Stomach (tissue), 9 donors: Measurements from ENCODE around the gene ACVR1. TPM values are rescaled to one million over a fixed set of nuclear protein-coding genes. Genes with fewer than 3 reads are reported as not detected.
A peak's percentile ranks its signal among the peaks of the same experiment; 100 is the strongest.

Experiments
- DNase-seq, 2 donors: peaks; one replicate each; pipeline versions ENCODE4 v3.0.0 to v3.0.0-alpha.2; 2013 to 2019
- H3K27ac ChIP-seq, 5 donors: fragments of 200-600 bp in 4 of 5; sonication (generic) in 4 of 5; one replicate each; pipeline ENCODE4 v1.5.1; 2013 to 2019; ENCODE audit warnings: mild to moderate bottlenecking in 1 of 5, moderate library complexity in 1 of 5
- H3K27me3 ChIP-seq, 3 donors: fragments of 200-600 bp; sonication (generic); one replicate each; pipeline ENCODE4 v1.5.1; 2017 to 2019; ENCODE audit warnings: mixed run types in 1 of 3
- H3K36me3 ChIP-seq, 4 donors: fragments of 200-600 bp; sonication (generic); 1 replicate in 3 of 4; 2 replicates in 1 of 4; pipeline ENCODE4 v1.5.1; 2016 to 2019
- H3K4me1 ChIP-seq, 4 donors: fragments of 200-600 bp; sonication (generic); one replicate each; pipeline ENCODE4 v1.5.1; 2016 to 2019
- H3K4me3 ChIP-seq, 4 donors: fragments of 200-600 bp; sonication (generic) in 3 of 4; one replicate each; pipeline ENCODE4 v1.5.1; 2016 to 2019; ENCODE audit warnings: mild to moderate bottlenecking in 1 of 4
- H3K9me3 ChIP-seq, 4 donors: fragments of 200-600 bp; sonication (generic); one replicate each; pipeline ENCODE4 v1.5.1; 2016 to 2019
- EP300 ChIP-seq: sonication (generic); formaldehyde crosslinking; IDR thresholded peaks from one replicate; pipeline ENCODE4 v1.6.1; 2017; ENCODE audit warnings: antibody characterized with exemption
- POLR2A ChIP-seq, 4 donors: fragments of 450-650 bp; IDR thresholded peaks; one replicate each; pipeline ENCODE4 v1.6.1; 2016; ENCODE audit warnings: antibody characterized with exemption in 4 of 4, control low read depth in 2 of 4, mild to moderate bottlenecking in 1 of 4, moderate library complexity in 1 of 4
- POLR2AphosphoS5 ChIP-seq, 3 donors: sonication (generic); formaldehyde crosslinking; IDR thresholded peaks; one replicate each; pipeline ENCODE4 v1.6.1; 2016; ENCODE audit warnings: antibody characterized with exemption in 3 of 3
- WGBS, 5 donors: extraction: QIAGEN DNeasy Blood & Tissue Kit in 3 of 5; methylation state at CpG; one replicate each; pipeline versions ENCODE4 v1.1.5 to v1.1.7; 2013 to 2018; 5-methylcytosine and 5-hydroxymethylcytosine counted together
- intact Hi-C: fragments of 100-400 bp; cut with DNase I; formaldehyde crosslinking; loops from one replicate; pipeline ENCODE4 v1.15.1; 2023; ENCODE audit warnings: low total_unique reads
- polyA plus RNA-seq, 3 donors: library from polyadenylated mRNA; stranded (reverse); fragments of 200-250 nt; gene quantifications; one replicate each; pipeline ENCODE4 v1.2.3, GENCODE V29; 2013
- total RNA-seq, 5 donors: library from RNA; depleted of rRNA; stranded (reverse); fragments of >200 nt; gene quantifications; one replicate each; pipeline versions ENCODE4 v1.1.0 to v1.2.3, GENCODE V29; 2014 to 2016
- TF ChIP-seq, protein P1 (sequence below), 7 experiments: fragments of 450-650 bp in 4 of 7; fragments of 200-600 bp in 3 of 7; sonication (generic) in 3 of 7; IDR thresholded peaks; one replicate each; pipeline ENCODE4 v1.5.1; 2016 to 2019; ENCODE audit warnings: antibody characterized with exemption in 7 of 7, control low read depth in 2 of 7, mild to moderate bottlenecking in 1 of 7
- donor health status: healthy with polysubstance abuse.
- donor health status: Bipolar disorder and iron deficiency.
- donor health status: healthy.

ACVR1 gene
- total and polyA plus RNA-seq, 8 donors = 2.3 to 32.1 (median 5.6) TPM

DNA sequence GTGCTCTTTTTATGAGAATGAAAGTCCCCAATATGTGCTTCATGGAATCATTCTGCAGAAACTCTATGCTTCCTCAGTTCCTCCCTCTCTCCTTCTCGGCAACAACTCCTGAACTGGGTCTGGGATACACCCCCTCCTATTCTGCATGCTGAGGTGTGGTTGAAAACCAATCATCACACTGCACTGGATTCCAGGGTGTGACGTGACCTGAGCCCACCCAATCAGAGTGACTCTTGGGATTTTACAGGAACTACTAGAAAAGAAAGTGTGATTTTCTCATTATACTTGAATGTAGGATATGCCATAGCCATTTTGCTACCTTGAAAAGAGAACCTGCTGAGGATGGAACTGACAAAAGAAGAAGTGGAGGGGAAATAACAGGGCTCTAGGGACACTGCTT is 36.3 kb downstream of the ACVR1 start:
- intact Hi-C loops = no loop called here
- Histone ChIP-seq H3K36me3 (no peaks in the 10 kb centered on the region), H3K9me3 (no peaks in the 10 kb centered on the region), H3K27me3 (no peaks in the 10 kb centered on the region), H3K4me3 (no peak overlapping the region), H3K4me1 (peaks cover 46 to 78% (median 65%) of the 10 kb centered on the region in 4 donors), H3K27ac (peak overlapping the region in 2 of 5 donors; percentile 31 to 80)
- no peak for TF ChIP-seq EP300
- no peak for DNase-seq
- WGBS, 5 donors = 88 to 96% (median 94%) methylated on average over 2 of the region's 2 CpGs

DNA sequence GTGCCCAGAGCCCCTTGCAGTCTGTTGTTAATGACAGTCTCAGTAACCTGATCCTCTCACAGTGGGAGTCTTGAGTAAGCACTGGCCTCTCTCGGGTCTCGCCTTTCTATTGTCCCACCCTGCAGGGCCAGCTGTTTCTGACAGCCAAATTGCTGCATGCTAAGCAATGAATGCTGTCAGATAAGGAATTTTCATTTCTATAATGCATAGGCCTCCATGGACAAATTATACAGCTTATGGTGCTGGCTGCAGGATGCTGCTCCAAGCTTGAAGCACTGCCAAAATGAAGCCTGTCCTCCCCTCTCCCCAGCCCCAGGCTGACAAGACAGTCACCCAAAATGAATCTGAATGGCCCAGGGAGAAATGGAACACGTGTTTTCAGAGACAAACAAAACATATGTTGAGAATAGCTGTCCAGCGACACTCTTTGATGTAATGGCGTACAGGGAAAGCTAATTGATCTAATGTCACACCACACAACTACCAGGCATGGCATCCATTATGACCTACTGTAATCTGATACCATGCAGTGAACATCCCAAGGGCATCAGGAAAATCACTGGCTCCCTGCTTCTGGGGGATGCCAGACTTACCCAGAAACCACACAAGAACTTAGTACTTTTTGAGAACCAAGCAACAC is 36.8 kb downstream of the ACVR1 start:
- DNase-seq = peak in 1 of 2 donors; percentile 74

DNA sequence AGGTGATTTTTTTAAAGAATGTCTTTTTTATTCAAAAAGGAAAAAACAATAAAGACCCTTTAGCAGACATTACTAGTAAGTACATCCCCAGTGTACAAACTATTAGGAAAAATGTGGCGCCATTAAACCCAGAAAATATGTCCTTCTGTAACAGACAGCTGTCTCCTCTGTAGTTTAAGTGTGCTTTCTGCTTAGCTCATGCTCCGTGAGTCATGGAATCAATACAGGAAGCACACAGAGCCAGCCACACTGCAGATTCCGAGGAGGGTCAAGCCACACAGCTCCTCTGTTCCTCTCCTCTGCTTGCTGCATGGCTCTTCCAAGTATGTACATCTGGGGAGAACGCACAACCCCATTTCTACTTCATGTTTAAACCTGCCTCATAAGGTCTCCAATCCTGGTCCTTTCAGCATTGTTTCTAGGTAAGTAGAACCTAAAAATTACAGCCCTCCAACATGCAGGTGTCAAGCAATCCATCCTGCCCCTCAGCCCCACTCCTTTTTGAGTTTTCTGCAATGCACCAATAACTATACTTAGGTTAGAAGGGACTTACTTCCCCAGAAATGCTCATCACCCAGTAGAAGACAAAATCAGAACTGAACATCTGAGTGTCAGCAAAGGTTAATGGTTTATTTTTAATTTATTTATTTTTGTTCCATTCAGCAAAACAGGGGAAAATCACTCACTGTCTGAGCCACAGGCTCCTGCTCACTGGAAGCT is 37.5 kb downstream of the ACVR1 start:
- Histone ChIP-seq H3K4me3 (peak overlapping the region; percentile 24 to 36 (median 26)), H3K27ac (peak overlapping the region; percentile 69 to 83 (median 74)), H3K9me3 (no peaks in the 10 kb centered on the region), H3K4me1 (peaks cover 46 to 78% (median 61%) of the 10 kb centered on the region in 4 donors), H3K36me3 (no peaks in the 10 kb centered on the region), H3K27me3 (no peaks in the 10 kb centered on the region)
- 26 to 34% (median 27%) methylated on average over 4 of the region's 4 CpGs for WGBS, 5 donors
- peak; percentile 39 to 81 for DNase-seq
- intact Hi-C loops = no loop called here
- TF ChIP-seq EP300 (no peak), POLR2AphosphoS5 (IDR thresholded peaks at IDR 0.05) (peak in 2 of 3 donors; percentile 61 to 66)

More for the DNA sequence above, 36.8 kb downstream of the ACVR1 start:
- Histone ChIP-seq H3K4me1 (peaks cover 46 to 78% (median 64%) of the 10 kb centered on the region in 4 donors), H3K36me3 (no peaks in the 10 kb centered on the region), H3K27ac (peak overlapping the region; percentile 16 to 83 (median 74)), H3K27me3 (no peaks in the 10 kb centered on the region), H3K4me3 (no peak overlapping the region), H3K9me3 (no peaks in the 10 kb centered on the region)
- 57 to 74% (median 64%) methylated on average over 5 of the region's 5 CpGs for WGBS, 5 donors
- intact Hi-C loops = no loop called here
- TF ChIP-seq EP300 (no peak), POLR2AphosphoS5 (IDR thresholded peaks at IDR 0.05) (no peak), POLR2A (IDR thresholded peaks at IDR 0.05) (no peak)
- TF ChIP-seq, protein P1, sequence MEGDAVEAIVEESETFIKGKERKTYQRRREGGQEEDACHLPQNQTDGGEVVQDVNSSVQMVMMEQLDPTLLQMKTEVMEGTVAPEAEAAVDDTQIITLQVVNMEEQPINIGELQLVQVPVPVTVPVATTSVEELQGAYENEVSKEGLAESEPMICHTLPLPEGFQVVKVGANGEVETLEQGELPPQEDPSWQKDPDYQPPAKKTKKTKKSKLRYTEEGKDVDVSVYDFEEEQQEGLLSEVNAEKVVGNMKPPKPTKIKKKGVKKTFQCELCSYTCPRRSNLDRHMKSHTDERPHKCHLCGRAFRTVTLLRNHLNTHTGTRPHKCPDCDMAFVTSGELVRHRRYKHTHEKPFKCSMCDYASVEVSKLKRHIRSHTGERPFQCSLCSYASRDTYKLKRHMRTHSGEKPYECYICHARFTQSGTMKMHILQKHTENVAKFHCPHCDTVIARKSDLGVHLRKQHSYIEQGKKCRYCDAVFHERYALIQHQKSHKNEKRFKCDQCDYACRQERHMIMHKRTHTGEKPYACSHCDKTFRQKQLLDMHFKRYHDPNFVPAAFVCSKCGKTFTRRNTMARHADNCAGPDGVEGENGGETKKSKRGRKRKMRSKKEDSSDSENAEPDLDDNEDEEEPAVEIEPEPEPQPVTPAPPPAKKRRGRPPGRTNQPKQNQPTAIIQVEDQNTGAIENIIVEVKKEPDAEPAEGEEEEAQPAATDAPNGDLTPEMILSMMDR (IDR thresholded peaks at IDR 0.05) = no peak

DNA sequence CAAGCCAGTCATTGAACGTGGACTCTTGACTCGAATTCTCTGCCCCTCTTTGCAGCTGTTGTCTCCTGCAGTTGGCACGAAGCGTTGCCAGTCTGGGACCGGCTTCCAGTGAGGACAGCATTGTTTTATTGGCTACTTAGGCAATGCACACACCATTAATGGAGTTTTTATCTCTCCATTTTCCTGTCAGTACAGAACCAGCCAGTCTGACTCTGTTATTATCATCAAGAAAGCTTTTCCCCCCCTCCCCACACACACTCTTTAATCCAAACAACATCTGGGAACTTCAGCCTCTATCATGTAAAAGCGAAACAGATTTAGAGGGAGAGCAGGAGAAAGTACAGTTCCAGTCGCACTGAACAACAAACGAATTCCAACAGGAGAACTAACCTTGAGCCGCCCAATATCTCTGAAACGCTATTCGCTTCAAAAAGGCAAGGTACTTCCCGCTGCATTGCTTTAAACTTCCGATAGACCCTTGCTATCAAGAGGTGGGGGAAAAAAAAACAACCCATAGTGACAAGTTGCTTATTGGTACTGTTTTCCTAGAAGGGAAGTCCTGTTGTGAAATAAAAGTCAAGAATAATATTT is 38.2 kb downstream of the ACVR1 start:
- TF ChIP-seq EP300 (no peak), POLR2AphosphoS5 (IDR thresholded peaks at IDR 0.05) (no peak), POLR2A (IDR thresholded peaks at IDR 0.05) (no peak)
- TF ChIP-seq, protein P1 (IDR thresholded peaks at IDR 0.05) = no peak
- no peaks in the 10 kb centered on the region for H3K27me3 ChIP-seq
- DNase-seq = peak in 1 of 2 donors; percentile 58
- no peaks in the 10 kb centered on the region for H3K36me3 ChIP-seq
- WGBS, 5 donors = 12 to 29% (median 16%) methylated on average over 13 of the region's 13 CpGs
- H3K9me3 ChIP-seq = no peaks in the 10 kb centered on the region
- intact Hi-C loops = no loop called here
- peak overlapping the region; percentile 24 to 36 (median 26) for H3K4me3 ChIP-seq
- H3K4me1 ChIP-seq = peaks cover 45 to 71% (median 57%) of the 10 kb centered on the region in 4 donors
- H3K27ac ChIP-seq = peak overlapping the region; percentile 66 to 83 (median 74)

DNA sequence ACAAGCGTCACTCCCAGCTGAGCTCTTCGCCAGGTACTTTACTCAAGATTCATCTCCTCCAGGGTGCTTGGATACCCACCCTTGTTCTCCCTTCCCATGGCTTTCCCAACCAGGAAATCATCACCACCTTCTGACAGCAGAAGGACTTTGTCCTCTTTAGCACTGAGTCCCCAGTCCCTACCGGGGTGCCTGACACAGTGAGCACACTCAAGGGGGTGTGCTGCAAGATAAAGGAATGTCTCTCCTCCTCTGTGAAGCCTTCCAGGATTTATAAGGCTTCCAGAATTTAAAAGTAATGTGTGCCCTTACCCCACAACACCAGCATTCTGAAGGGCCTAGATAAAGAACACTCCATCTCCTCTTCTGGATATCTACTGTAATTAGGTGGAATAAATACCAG is 39.6 kb downstream of the ACVR1 start:
- Histone ChIP-seq H3K4me1 (peaks cover 37 to 66% (median 51%) of the 10 kb centered on the region in 4 donors), H3K27ac (no peak overlapping the region), H3K4me3 (no peak overlapping the region), H3K9me3 (no peaks in the 10 kb centered on the region), H3K27me3 (no peaks in the 10 kb centered on the region), H3K36me3 (no peaks in the 10 kb centered on the region)
- WGBS, 5 donors = 68 to 90% (median 83%) methylated on average over 3 of the region's 3 CpGs
- TF ChIP-seq, protein P1 (IDR thresholded peaks at IDR 0.05) = no peak
- TF ChIP-seq POLR2A (IDR thresholded peaks at IDR 0.05) = no peak
- TF ChIP-seq EP300 = no peak
- no peak for TF ChIP-seq POLR2AphosphoS5 (IDR thresholded peaks at IDR 0.05)
- intact Hi-C loops = no loop called here
- DNase-seq = no peak
